Muscle of leg (tissue), 11 donors: ENCODE measurements around the gene PRSS48. TPM values are rescaled to one million over a fixed set of nuclear protein-coding genes. Genes with fewer than 3 reads are reported as not detected.
"Not testable (repeated sequence)": the region's sequence is repeated elsewhere in the genome, so short reads cannot be mapped to it uniquely, and the experiment has no call there.

Experiments used
- DNase-seq: peaks from one replicate; pipeline ENCODE4 v3.0.0; 2013
- H3K27ac ChIP-seq: one replicate; pipeline ENCODE4 v1.5.1; 2013; ENCODE audit warnings: mild to moderate bottlenecking, low read length, control low read depth
- H3K27me3 ChIP-seq: one replicate; pipeline ENCODE4 v1.6.1; 2013; ENCODE audit warnings: low read length; ENCODE audit not compliant: control insufficient read depth, insufficient read depth
- H3K36me3 ChIP-seq: one replicate; pipeline ENCODE4 v1.6.1; 2013; ENCODE audit warnings: low read length; ENCODE audit not compliant: control insufficient read depth, insufficient read depth
- H3K4me1 ChIP-seq: one replicate; pipeline ENCODE4 v1.6.1; 2013; ENCODE audit warnings: low read length; ENCODE audit not compliant: control insufficient read depth, insufficient read depth
- H3K4me3 ChIP-seq: one replicate; pipeline ENCODE4 v1.5.1; 2013; ENCODE audit warnings: low read length, control low read depth
- H3K9me3 ChIP-seq: replicated peaks from 2 replicates; pipeline ENCODE4 v1.6.1; 2013; ENCODE audit warnings: low read depth, low read length; ENCODE audit not compliant: control insufficient read depth
- WGBS: methylation state at CpG from one replicate; pipeline ENCODE4 v1.1.5; 2013; ENCODE audit warnings: missing lambda C conversion rate; ENCODE audit not compliant: insufficient coverage; 5-methylcytosine and 5-hydroxymethylcytosine counted together
- polyA plus RNA-seq, 8 donors: library from polyadenylated mRNA; unstranded; fragments of 120-200 nt; gene quantifications; one replicate each; pipeline versions ENCODE4 v1.2.1 to v1.2.3, GENCODE V29; 2013; ENCODE audit warnings: inconsistent platforms in 1 of 8, low replicate concordance in 1 of 8; ENCODE audit not compliant: insufficient read length in 8 of 8, insufficient read depth in 1 of 8
- total RNA-seq: library from RNA; stranded (reverse); fragments of 120-200 nt; gene quantifications from one replicate; pipeline ENCODE4 v1.2.4, GENCODE V29; 2013

The PRSS48 gene
- total and polyA plus RNA-seq, 9 donors: 0.13 TPM; not detected in 8

- H3K9me3 ChIP-seq: no peaks in the 10 kb centered on the region
- no peaks in the 10 kb centered on the region for H3K36me3 ChIP-seq
- no peaks in the 10 kb centered on the region for H3K27me3 ChIP-seq
- no peaks in the 10 kb centered on the region for H3K4me1 ChIP-seq
- H3K27ac ChIP-seq: no peak overlapping the region
- H3K4me3 ChIP-seq: no peak overlapping the region
- WGBS: 100% methylated on average over 1 of the region's 3 CpGs
- no peak for DNase-seq
These were observed 37.4 kb upstream of the PRSS48 start for GRCh38 chr4:151239608-151240007.

DNA sequence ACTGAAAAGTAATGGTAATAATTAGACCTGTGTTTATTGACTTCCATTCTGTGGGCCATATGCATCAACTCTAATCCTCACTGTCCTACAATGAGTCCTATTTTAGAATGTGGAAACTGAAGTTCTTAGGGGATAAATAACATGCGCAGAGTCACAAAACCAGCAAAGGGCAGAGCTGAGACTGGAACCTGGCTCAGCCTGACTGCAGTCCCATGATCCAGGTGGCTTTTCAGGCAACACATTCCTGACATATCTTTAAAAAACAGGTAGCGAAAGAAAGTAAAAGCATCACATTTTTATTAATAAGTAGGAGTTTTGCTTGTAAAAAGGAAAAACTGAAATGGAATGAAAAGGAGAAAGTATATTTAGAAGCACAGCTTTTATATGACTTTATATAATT, 34.7 kb upstream of the PRSS48 start:
- no CpG with 5 or more reads among the region's 2 CpGs for WGBS
- H3K27me3 ChIP-seq: no peaks in the 10 kb centered on the region
- DNase-seq: no peak
- H3K4me3 ChIP-seq: no peak overlapping the region
- no peaks in the 10 kb centered on the region for H3K4me1 ChIP-seq
- H3K9me3 ChIP-seq: no peaks in the 10 kb centered on the region
- no peak overlapping the region for H3K27ac ChIP-seq
- no peaks in the 10 kb centered on the region for H3K36me3 ChIP-seq

- DNase-seq: no peak
- Histone ChIP-seq H3K36me3 (no peaks in the 10 kb centered on the region), H3K27me3 (no peaks in the 10 kb centered on the region), H3K4me3 (no peak overlapping the region), H3K4me1 (no peaks in the 10 kb centered on the region), H3K9me3 (no peaks in the 10 kb centered on the region), H3K27ac (no peak overlapping the region)
- no CpG with 5 or more reads among the region's 2 CpGs for WGBS
These were observed 30.2 kb upstream of the PRSS48 start for GRCh38 chr4:151246742-151247141.

DNA sequence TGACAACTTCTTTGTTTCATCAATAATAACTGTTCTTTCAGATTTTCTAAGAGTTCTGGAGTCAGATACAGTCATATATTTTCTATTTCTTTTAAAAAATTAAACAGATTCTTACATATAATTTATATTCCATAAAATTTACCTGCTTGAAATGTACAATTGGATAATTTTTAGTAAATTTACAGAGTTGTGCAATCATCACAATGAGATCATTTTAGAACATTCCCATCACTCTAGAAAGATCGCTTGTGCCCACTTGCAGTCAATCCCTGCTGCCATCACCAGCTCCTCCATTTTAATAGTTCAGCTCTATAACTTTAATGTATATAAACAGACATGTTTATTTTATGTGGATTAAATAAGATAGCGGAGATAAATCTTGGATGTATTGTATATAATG, 29.6 kb upstream of the PRSS48 start:
- no peaks in the 10 kb centered on the region for H3K9me3 ChIP-seq
- H3K27me3 ChIP-seq: no peaks in the 10 kb centered on the region
- no peak overlapping the region for H3K4me3 ChIP-seq
- WGBS: no CpG with 5 or more reads among the region's 2 CpGs
- DNase-seq: no peak
- no peaks in the 10 kb centered on the region for H3K4me1 ChIP-seq
- no peaks in the 10 kb centered on the region for H3K36me3 ChIP-seq
- no peak overlapping the region for H3K27ac ChIP-seq

DNA sequence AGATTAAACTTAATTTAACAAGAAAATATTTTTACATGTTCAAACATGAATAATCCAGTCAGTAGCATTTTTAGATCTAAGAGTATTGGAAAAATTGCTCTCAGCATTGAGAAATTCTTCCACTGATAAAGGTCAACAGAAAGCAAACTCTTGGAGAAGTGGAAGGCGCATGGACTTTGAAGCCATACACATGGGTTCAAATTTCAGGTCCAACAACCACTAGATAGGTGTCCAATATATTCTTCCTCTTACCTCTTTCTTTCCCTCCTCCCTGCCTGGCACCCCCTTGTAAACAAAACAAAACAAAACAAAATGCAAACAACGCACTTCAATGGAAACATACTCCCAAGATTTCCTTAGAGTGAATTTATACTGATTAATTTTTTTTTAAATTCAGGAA, 28.4 kb upstream of the PRSS48 start:
- Histone ChIP-seq H3K27ac (no peak overlapping the region), H3K9me3 (no peaks in the 10 kb centered on the region), H3K4me3 (no peak overlapping the region), H3K36me3 (no peaks in the 10 kb centered on the region), H3K27me3 (no peaks in the 10 kb centered on the region), H3K4me1 (no peaks in the 10 kb centered on the region)
- 100% methylated on average over 1 of the region's 2 CpGs for WGBS
- DNase-seq: no peak

DNA sequence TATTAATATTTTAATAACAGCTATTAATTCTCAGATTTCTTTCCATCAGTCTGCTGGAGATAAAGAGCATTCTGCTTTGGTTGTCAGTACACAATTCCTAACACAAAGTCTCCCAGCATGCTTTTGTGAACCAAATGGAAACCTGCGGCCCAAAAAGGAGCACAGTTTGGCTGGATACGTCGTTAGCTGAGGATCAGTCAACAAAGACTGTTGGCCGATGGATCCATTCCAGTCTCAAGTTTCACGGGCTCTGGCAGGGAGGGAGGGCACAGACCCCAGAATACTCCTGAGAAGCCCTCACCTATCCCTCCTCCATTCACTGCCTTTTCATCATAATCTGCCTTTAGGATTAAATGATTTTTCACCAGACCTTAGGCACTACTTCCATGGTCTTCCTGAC, 26.3 kb upstream of the PRSS48 start:
- Histone ChIP-seq H3K36me3 (no peaks in the 10 kb centered on the region), H3K27ac (no peak overlapping the region), H3K4me3 (no peak overlapping the region), H3K27me3 (no peaks in the 10 kb centered on the region), H3K4me1 (no peaks in the 10 kb centered on the region), H3K9me3 (no peaks in the 10 kb centered on the region)
- WGBS: 30% methylated on average over 5 of the region's 5 CpGs
- DNase-seq: no peak

- DNase-seq: no peak
- no peak overlapping the region for H3K27ac ChIP-seq
- H3K27me3 ChIP-seq: no peaks in the 10 kb centered on the region
- H3K36me3 ChIP-seq: no peaks in the 10 kb centered on the region
- no peaks in the 10 kb centered on the region for H3K4me1 ChIP-seq
- 25% methylated on average over 2 of the region's 2 CpGs for WGBS
- H3K9me3 ChIP-seq: no peaks in the 10 kb centered on the region
- H3K4me3 ChIP-seq: no peak overlapping the region
These were observed 25.2 kb upstream of the PRSS48 start for GRCh38 chr4:151251603-151252304.

DNA sequence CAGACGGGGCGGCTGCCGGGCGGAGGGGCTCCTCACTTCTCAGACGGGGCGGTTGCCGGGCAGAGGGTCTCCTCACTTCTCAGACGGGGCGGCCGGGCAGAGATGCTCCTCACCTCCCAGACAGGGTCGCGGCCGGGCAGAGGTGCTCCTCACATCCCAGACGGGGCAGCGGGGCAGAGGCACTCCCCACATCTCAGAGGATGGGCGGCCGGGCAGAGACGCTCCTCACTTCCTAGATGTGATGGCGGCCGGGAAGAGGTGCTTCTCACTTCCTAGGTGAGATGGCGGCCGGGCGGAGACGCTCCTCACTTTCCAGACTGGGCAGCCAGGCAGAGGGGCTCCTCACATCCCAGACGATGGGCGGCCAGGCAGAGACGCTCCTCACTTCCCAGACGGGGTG, 21.7 kb upstream of the PRSS48 start:
- H3K36me3 ChIP-seq, H3K27ac ChIP-seq, H3K4me3 ChIP-seq, H3K9me3 ChIP-seq, H3K4me1 ChIP-seq, DNase-seq, H3K27me3 ChIP-seq: not testable (repeated sequence)
- no CpG with 5 or more reads among the region's 28 CpGs for WGBS

DNA sequence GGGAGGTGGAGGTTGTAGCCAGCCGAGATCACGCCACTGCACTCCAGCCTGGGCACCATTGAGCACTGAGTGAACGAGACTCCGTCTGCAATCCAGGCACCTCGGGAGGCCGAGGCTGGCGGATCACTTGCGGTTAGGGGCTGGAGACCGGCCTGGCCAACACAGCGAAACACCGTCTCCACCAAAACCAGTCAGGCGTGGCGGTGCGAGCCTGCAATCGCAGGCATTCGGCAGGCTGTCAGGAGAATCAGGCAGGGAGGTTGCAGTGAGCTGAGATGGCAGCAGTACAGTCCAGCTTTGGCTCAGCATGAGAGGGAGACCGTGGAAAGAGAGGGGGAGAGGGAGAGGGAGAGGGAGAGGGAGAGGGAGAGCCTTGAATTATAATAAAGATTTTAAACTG, 21.3 kb upstream of the PRSS48 start:
- H3K4me1 ChIP-seq, H3K27me3 ChIP-seq, H3K36me3 ChIP-seq, H3K4me3 ChIP-seq, H3K27ac ChIP-seq, DNase-seq, H3K9me3 ChIP-seq: not testable (repeated sequence)
- 70% methylated on average over 15 of the region's 17 CpGs for WGBS

- H3K36me3 ChIP-seq: no peaks in the 10 kb centered on the region
- H3K4me3 ChIP-seq: no peak overlapping the region
- no peaks in the 10 kb centered on the region for H3K27me3 ChIP-seq
- H3K27ac ChIP-seq: no peak overlapping the region
- H3K9me3 ChIP-seq: no peaks in the 10 kb centered on the region
- WGBS: 50% methylated on average over 1 of the region's 2 CpGs
- peak; percentile 63 for DNase-seq
- no peaks in the 10 kb centered on the region for H3K4me1 ChIP-seq
These were observed 20.8 kb upstream of the PRSS48 start for GRCh38 chr4:151256134-151256533.

DNA sequence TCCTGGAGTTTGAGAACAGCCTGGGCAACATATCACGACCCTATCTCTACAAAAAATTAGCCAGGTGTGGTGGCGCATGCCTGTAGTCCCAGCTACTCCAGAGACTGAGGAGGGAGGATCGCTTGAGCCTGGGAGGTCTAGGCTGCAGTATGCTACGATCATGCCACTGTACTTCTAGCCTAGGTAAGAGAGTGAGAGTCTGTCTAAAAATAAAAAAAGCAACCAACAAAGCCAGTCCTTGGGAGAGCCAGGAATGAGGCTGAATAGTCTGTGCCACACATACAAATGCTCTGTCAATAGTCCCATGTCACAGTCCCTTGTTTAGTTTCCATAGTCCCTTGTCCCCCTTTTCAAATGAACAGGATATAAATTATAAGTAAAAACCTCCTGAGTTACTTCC, 19.3 kb upstream of the PRSS48 start:
- Histone ChIP-seq H3K9me3 (no peaks in the 10 kb centered on the region), H3K27ac (no peak overlapping the region), H3K27me3 (no peaks in the 10 kb centered on the region), H3K4me1 (no peaks in the 10 kb centered on the region), H3K36me3 (no peaks in the 10 kb centered on the region), H3K4me3 (no peak overlapping the region)
- WGBS: no CpG with 5 or more reads among the region's 4 CpGs
- DNase-seq: no peak
